Activated naive CD4-positive, alpha-beta T cell treated with anti-CD3 and anti-CD28 coated beads for 36 hours (primary cell): ENCODE results near the gene ZNF888. TPM values are rescaled to one million over a fixed set of nuclear protein-coding genes. Genes with fewer than 3 reads are reported as not detected.

Experiments used
- CTCF ChIA-PET: fragments of 350-600 bp; sonication (Branson Sonifier 250); formaldehyde crosslinking; loops from one replicate; lab custom pipeline; 2021; ENCODE audit warnings: antibody characterized with exemption; lab: Charles Lee
- DNase-seq: peaks from one replicate; pipeline ENCODE4 v3.0.0-alpha.2; 2020
- H3K27ac Mint-ChIP-seq: one replicate; pipeline ENCODE4 v1.8.0; 2021; ENCODE audit warnings: mild to moderate bottlenecking, mixed read lengths
- H3K27me3 Mint-ChIP-seq: one replicate; pipeline ENCODE4 v1.8.0; 2021; ENCODE audit warnings: low read depth, mixed read lengths
- H3K36me3 Mint-ChIP-seq: one replicate; pipeline ENCODE4 v1.8.0; 2021; ENCODE audit warnings: low read depth, mixed read lengths
- H3K4me1 Mint-ChIP-seq: one replicate; pipeline ENCODE4 v1.8.0; 2021; ENCODE audit warnings: low read depth, mixed read lengths
- H3K4me3 Mint-ChIP-seq: one replicate; pipeline ENCODE4 v1.8.0; 2021; ENCODE audit warnings: mild to moderate bottlenecking, moderate library complexity, mixed read lengths
- H3K9me3 Mint-ChIP-seq: one replicate; pipeline ENCODE4 v1.8.0; 2021; ENCODE audit warnings: mixed read lengths
- intact Hi-C: fragments of 100-400 bp; cut with micrococcal nuclease; formaldehyde crosslinking; loops from one replicate; pipeline ENCODE4 v1.15.1; 2023
- total RNA-seq, 2 experiments: library from RNA; stranded (reverse); gene quantifications; one replicate each; pipeline ENCODE4 v1.2.3, GENCODE V29; 2021

Gene ZNF888
- 1 to 10 TPM; 4.1 to 4.3 TPM for total RNA-seq

DNA sequence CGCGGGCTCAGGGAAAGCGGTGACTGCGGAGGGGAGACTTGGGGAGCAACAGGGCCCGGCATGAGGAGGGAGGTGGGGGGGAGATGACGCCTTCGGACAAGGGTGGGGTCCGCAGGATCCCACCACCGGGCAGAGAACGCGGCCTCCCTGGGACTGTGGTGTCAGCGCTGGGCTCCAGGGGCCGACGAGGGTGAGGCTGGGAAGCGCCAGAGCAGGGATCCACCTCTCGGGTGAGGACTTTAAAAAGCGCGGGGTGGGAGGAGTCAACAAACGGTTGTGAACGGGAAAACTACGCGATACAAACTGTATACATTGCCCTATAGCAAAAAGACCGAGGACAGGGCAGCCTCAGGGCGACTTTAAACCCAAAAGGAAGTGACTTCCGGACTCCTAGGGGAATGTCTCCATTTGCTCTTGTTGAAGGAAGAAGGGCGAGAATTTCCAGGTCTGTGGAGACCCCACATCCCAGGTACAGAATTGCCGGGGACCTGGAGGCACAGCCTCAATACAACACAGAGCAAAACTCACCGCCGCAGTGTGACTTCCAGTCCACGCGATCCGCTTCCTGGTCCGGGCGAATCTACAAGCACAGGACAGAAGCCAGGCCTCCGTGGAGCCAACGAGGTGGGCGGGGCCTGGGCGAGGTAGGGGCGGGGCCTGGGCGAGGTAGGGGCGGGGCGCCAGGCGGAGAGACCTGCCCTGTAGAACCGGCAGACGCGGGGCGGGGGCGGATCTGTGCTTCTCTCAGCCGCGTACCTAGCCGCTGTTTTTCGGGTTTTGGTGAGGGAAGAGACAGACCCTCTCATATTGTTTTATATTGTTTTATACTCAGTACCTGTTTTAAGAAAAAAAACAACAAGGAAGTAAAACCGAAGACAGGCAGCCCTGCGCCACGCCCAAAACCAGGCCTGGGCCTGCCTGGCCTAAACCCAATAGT, at the start of gene ZNF888:
Gene ZNF888, minus strand, starts transcription at position 588 of the 937 bp plus-strand sequence. CDS start 5,555 bp downstream, outside the sequence.
- intact Hi-C loops = loop anchor here (2.0 kb wide), 2 partner anchors 20 to 26 kb away; partner anchors contain the start of gene ZNF320
- Mint-ChIP-seq H3K36me3 (peaks cover 20% of the 10 kb centered on the region), H3K9me3 (peaks cover 1% of the 10 kb centered on the region), H3K4me1 (peaks cover 18% of the 10 kb centered on the region), H3K4me3 (peak within 1 kb of the TSS; percentile 91), H3K27me3 (peaks cover 4% of the 10 kb centered on the region), H3K27ac (peak within 1 kb of the TSS; percentile 85)
- DNase-seq = peak; percentile 92
- CTCF ChIA-PET = no interaction called here

DNA sequence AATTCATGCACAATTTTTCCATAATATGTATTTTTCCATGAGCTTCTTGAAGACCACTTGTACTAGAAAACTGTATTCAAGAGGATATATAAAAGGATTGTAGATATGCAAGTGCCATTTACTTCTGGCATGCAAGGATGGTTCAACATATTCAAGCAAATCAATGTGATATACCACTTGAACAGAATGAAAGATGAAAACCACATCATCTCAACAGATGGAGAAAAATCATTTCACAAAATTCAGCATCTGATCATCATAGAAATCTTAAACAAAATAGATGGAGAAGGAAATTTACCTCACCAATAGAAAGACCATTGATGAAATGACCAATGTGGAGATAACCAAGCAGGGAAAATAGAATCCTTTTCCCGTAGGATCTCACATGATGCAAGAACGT, 44.5 kb upstream of the ZNF888 start:
- no peak for DNase-seq

DNA sequence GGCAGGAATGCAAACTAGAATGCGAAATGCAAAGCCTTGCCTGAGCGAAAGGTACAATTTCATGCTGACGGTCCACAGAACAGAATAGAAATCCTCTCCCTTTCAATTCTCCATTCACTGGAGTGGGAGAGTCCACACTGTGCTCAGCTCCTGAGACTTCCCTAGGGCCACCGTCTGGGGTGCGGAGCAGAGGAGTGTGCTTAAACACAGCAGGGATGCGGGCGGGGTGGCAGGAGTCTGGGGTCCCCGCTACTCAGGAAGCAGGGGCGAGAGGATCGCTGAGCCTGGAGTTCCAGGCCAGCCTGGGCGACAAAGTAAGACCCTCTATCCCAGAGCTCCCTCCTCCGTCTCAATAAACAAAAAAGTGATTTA, 40.0 kb upstream of the ZNF888 start:
- H3K27ac Mint-ChIP-seq = peak overlapping the region; percentile 87
- intact Hi-C loops = loop anchor here (2.0 to 10.0 kb wide), 3 partner anchors 140 to 196 kb away; partner anchors contain the start of genes ZNF160, ZNF347 and ZNF600
- H3K4me1 Mint-ChIP-seq = peaks cover 16% of the 10 kb centered on the region
- H3K9me3 Mint-ChIP-seq = peaks cover 39% of the 10 kb centered on the region
- peak overlapping the region; percentile 85 for H3K4me3 Mint-ChIP-seq
- DNase-seq = peak; percentile 12
- H3K36me3 Mint-ChIP-seq = peaks cover 40% of the 10 kb centered on the region
- no peaks in the 10 kb centered on the region for H3K27me3 Mint-ChIP-seq
- CTCF ChIA-PET = no interaction called here

More for the DNA sequence above, 44.5 kb upstream of the ZNF888 start:
- Mint-ChIP-seq H3K27ac (no peak overlapping the region), H3K9me3 (peaks cover 34% of the 10 kb centered on the region), H3K4me1 (peaks cover 10% of the 10 kb centered on the region), H3K36me3 (peaks cover 40% of the 10 kb centered on the region), H3K27me3 (no peaks in the 10 kb centered on the region), H3K4me3 (no peak overlapping the region)
- CTCF ChIA-PET = no interaction called here
- intact Hi-C loops = loop anchor here (10.0 kb wide), 1 partner anchor 183 kb away; the partner anchor contains the start of gene ZNF600

DNA sequence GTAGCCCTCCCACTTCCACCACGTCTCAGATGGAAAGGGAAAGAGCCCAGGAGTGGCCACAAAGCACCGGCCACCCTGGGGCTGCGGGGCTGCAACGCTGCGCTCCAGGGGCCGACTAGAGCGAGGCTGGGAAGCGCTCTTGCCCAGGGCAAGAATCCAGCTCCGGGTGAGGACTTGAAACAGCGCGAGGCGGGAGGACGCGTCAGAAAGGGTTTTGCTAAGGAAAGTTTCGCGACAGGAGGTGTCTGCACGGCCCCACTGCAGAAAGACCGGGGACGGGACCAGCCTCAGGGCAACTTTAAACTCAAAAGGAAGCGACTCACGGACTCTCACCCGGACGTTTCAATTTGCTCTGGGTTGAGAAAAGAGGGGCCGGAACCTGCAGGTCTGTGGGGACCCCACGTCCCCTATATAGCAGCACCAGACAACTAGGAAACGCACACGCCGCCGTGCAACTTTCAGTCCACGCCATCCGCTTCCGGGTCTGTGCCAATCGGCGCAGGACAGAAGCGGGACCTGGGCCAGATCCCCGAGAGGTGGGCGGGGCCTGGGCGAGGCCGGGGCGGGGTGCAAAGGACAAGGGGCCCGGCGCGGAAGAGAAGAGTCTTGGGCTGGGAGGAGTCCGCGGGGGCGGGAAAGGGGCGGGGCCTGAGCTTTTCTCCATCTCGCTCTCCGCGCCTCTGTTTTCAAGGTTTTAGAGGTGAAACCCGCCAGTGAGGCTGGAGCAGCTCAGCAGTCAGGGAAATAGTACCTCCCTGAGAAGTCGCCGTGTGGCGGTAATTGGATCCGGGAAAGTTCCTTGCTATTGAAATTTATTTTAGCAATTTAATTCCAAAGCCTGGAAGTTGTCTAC, 39.4 kb upstream of the ZNF888 start, which contains the start of gene ZNF816:
Gene ZNF816, minus strand, starts transcription at position 488 of the 853 bp plus-strand sequence. CDS start 6,792 bp downstream, outside the sequence.
- no peaks in the 10 kb centered on the region for H3K27me3 Mint-ChIP-seq
- CTCF ChIA-PET = no interaction called here
- peak; percentile 99 for DNase-seq
- H3K9me3 Mint-ChIP-seq = peaks cover 43% of the 10 kb centered on the region
- H3K27ac Mint-ChIP-seq = peak within 1 kb of the TSS; percentile 87
- peak within 1 kb of the TSS; percentile 85 for H3K4me3 Mint-ChIP-seq
- H3K4me1 Mint-ChIP-seq = peaks cover 16% of the 10 kb centered on the region
- H3K36me3 Mint-ChIP-seq = peaks cover 42% of the 10 kb centered on the region
- intact Hi-C loops = loop anchor here (1.0 to 10.0 kb wide), 5 partner anchors 31 to 196 kb away; partner anchors contain the start of genes ZNF160, ZNF320, ZNF347 and ZNF600

DNA sequence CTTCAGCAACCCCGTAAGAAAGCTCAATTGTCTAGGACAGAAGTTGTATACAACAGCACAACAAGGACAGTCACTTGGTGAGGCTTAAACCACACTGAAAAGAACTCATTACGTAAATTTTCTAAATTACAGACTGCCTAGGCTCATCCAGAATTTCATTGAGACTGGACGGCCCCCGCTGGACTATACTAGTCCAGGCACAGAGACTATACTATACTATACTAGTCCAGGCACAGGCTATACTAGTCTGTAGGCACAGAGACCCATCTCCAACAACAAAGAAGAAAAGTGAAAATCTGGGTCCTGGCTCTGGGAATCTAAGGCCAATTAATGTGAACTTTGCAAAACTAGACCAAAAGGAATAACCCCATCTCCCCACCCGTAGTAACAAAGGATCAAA, 38.8 kb upstream of the ZNF888 start:
- H3K27me3 Mint-ChIP-seq = no peaks in the 10 kb centered on the region
- H3K36me3 Mint-ChIP-seq = peaks cover 42% of the 10 kb centered on the region
- intact Hi-C loops = loop anchor here (1.0 to 10.0 kb wide), 5 partner anchors 31 to 197 kb away; partner anchors contain the start of genes ZNF160, ZNF320, ZNF347 and ZNF600
- peak overlapping the region; percentile 85 for H3K4me3 Mint-ChIP-seq
- peaks cover 16% of the 10 kb centered on the region for H3K4me1 Mint-ChIP-seq
- H3K9me3 Mint-ChIP-seq = peaks cover 42% of the 10 kb centered on the region
- CTCF ChIA-PET = no interaction called here
- H3K27ac Mint-ChIP-seq = peak overlapping the region; percentile 78
- no peak for DNase-seq

DNA sequence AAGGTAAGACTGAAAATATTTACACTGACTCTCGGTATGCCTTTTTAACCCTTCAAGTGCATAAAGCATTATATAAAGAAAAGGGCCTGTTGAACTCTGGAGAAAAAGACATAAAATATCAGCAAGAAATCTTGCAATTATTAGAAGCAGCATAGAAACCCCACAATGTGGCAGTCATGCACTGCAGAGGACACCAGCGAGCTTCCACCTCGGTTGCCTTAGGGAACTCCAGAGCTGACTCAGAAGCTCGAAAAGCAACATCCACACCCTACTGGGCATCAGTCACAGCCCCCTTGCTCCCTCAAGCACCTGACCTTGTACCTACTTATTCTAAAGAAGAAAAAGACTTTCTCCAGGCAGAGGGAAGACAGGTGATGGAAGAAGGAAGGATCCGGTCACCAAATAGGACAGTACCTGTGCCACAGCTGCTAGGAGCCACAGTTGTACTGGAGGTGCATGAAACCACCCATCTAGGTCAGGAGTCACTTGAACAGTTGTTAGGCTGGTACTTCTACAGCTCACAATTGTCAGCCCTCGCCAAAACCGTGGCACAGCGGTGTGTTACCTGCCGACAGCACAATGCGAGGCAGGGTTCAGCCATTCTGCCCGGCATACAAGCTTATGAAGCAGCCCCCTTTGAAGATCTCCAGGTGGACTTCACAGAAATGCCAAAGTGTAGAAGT, 36.5 kb upstream of the ZNF888 start:
- peaks cover 54% of the 10 kb centered on the region for H3K9me3 Mint-ChIP-seq

DNA sequence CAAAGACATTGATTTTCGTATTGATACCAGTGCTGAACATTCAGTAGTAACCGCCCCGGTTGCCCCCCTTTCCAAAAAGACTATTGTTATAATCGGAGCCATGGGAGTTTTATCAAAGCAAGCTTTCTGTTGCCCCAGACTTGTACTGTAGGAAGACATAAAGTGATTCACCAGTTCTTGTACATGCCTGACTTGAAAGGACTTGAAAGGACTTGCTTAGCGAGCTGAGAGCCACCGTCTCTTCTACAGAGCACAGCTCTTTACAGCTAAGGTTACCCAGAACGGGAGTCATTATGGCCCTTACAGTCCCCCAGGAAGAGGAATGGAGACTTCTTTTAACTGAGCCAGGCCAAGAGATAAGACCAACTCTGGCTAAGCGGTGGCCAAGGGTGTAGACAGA, 34.4 kb upstream of the ZNF888 start:
- DNase-seq = no peak
- Mint-ChIP-seq H3K4me1 (peaks cover 7% of the 10 kb centered on the region), H3K27ac (no peak overlapping the region)

More for the DNA sequence above, 36.5 kb upstream of the ZNF888 start:
- Mint-ChIP-seq H3K27ac (no peak overlapping the region), H3K4me1 (peaks cover 16% of the 10 kb centered on the region), H3K36me3 (peaks cover 61% of the 10 kb centered on the region), H3K4me3 (no peak overlapping the region), H3K27me3 (no peaks in the 10 kb centered on the region)
- intact Hi-C loops = loop anchor here (10.0 kb wide), 1 partner anchor 175 kb away; the partner anchor contains the start of gene ZNF600
- DNase-seq = no peak
- CTCF ChIA-PET = interaction anchor here (0.9 kb wide), 1 partner anchor 34 kb away, joined by 3 read pairs; no protein-coding TSS in a partner anchor

DNA sequence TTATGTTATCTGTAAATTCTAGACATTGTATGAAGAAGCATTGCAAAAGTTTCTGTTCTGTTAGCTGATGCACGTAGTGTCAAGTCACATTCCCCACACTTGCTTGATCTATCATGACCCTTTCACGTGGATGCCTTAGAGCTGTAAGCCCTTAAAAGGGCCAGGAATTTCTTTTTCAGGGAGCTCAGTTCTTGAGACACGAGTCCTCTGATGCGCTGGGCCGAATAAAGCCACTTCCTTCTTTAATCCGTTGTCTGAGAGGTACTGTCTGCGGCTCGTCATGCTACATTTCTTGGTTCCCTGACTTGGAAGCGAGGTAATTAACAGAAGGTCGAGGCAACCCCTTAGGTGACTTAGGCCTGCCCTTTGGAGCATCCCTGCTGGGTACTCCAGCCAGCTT, 33.7 kb upstream of the ZNF888 start:
- intact Hi-C loops = no loop called here
- DNase-seq = no peak
- H3K4me3 Mint-ChIP-seq = no peak overlapping the region
- CTCF ChIA-PET = no interaction called here
- H3K27ac Mint-ChIP-seq = no peak overlapping the region
- peaks cover 85% of the 10 kb centered on the region for H3K36me3 Mint-ChIP-seq
- peaks cover 72% of the 10 kb centered on the region for H3K9me3 Mint-ChIP-seq
- H3K4me1 Mint-ChIP-seq = peaks cover 7% of the 10 kb centered on the region
- no peaks in the 10 kb centered on the region for H3K27me3 Mint-ChIP-seq

More for the DNA sequence above, 34.4 kb upstream of the ZNF888 start:
- CTCF ChIA-PET = no interaction called here
- intact Hi-C loops = no loop called here
- Mint-ChIP-seq H3K36me3 (peaks cover 78% of the 10 kb centered on the region), H3K4me3 (no peak overlapping the region), H3K27me3 (no peaks in the 10 kb centered on the region), H3K9me3 (peaks cover 66% of the 10 kb centered on the region)

DNA sequence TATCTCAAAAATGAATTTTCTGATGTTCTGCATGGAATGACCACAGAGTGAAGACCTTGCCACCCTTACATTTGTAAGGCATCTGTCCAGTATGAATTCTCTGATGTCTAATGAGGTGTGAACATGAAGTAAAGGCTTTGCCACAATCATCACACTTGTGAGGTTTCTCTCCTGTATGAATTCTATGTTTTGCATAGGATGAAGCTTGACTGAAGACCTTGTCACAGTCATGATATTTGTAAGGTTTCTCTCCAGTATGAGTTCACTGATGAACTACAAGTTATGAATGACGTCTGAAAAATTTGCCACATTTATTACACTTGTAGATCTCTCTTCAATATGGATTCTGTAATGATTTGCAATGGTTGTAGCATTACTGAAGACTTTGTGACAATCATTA, 26.2 kb upstream of the ZNF888 start:
- H3K27me3 Mint-ChIP-seq = no peaks in the 10 kb centered on the region
- peaks cover 59% of the 10 kb centered on the region for H3K36me3 Mint-ChIP-seq
- H3K4me1 Mint-ChIP-seq = no peaks in the 10 kb centered on the region
- H3K4me3 Mint-ChIP-seq = no peak overlapping the region
- intact Hi-C loops = no loop called here
- H3K27ac Mint-ChIP-seq = no peak overlapping the region
- DNase-seq = no peak
- CTCF ChIA-PET = no interaction called here
- peaks cover 69% of the 10 kb centered on the region for H3K9me3 Mint-ChIP-seq

DNA sequence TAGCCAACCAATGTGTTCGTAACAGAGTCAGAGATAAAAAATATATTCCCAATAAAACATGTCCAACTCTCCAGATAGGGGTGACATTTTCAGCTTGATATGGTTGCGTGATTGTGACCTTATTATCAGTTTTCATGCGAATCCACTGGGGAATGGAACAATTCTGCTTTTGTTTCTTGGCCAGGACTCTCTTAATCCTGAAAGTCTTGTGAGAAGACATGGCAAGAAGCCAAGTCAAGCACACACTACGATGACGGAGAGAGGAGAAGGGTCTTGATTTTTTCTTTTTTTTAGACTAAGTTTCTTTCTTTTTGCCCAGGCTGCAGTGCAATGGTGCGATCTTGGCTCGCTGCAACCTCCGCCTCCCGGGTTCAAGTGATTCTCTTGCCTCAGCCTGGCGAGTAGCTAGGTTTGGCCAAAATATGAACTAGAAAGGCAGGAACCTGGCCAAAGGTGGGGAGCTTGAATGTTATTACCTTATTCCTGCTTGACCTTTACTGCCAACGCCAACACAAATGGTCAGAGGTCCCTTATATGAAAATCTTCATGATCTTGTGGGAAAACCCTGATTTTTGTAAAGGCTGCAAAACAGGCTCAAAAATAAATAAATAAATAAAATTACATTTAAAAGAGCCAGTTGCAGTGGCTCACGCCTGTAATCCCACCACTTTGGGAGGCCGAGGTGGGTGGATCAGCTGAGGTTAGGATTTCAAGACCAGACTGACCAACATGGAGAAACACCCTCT, 25.0 kb upstream of the ZNF888 start:
- Mint-ChIP-seq H3K36me3 (peaks cover 52% of the 10 kb centered on the region), H3K4me1 (no peaks in the 10 kb centered on the region), H3K4me3 (no peak overlapping the region), H3K27me3 (no peaks in the 10 kb centered on the region), H3K9me3 (peaks cover 66% of the 10 kb centered on the region), H3K27ac (no peak overlapping the region)
- CTCF ChIA-PET = no interaction called here
- intact Hi-C loops = no loop called here
- no peak for DNase-seq
